NK-92 treated with Interleukin-12 subunit alpha and Interleukin-12 subunit beta, amount 100 ng/mL, for 24 hours (cell line): ENCODE data around the gene NAALADL2.
"Not testable (repeated sequence)": the region's sequence is repeated elsewhere in the genome, so short reads cannot be mapped to it uniquely, and the experiment has no call there.

ENCODE experiments used
- DNase-seq: peaks from one replicate; lab custom pipeline; 2025; lab: John Stamatoyannopoulos, UW

The NAALADL2 gene

DNA sequence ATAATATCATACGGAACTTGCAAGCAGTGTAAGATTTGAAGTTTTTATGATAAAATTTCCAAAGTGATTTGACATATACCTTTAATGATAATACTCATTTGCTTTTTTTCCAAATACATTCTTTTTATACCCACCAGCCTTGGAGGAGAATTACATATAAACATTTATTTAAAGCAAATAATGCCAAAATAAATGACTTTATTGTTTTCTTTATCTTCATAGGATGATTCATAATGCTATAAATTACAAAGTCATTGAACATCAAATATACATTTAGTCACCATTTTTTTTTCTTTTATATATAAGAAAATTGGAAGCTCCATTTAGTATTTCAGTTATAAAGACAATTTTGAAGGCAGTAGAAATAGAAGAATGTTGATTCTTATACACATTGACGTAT is 450.9 kb downstream of the NAALADL2 start:
- no peak for DNase-seq

GRCh38 chr3:175311404-175311803 is 452.3 kb downstream of the NAALADL2 start:
- DNase-seq = no peak

GRCh38 chr3:175311946-175312345 is 452.8 kb downstream of the NAALADL2 start:
- no peak for DNase-seq

- no peak for DNase-seq
Measured at GRCh38 chr3:175312791-175313190, 453.7 kb downstream of the NAALADL2 start.

- no peak for DNase-seq
Measured at GRCh38 chr3:175316799-175317198, 457.7 kb downstream of the NAALADL2 start.

- DNase-seq = no peak
Measured at GRCh38 chr3:175325440-175325839, 466.3 kb downstream of the NAALADL2 start.

DNA sequence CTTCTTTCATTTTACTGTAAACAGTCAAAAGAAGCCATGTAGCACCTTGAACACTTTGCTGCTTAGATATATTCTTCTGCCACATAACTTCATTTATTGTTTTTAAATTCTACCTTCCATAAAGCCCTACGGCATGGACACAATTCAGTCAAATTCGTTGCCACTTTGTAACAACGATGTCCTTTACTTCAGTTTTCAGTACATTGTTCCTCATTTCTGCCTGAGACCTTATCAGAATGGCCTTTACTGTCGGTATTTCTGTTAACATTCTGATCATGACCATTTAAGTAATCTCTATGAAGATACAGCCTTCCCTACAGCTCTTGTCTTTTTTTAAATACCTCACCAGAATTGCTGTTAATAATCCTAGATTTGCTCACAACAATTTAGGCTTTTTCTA is 466.9 kb downstream of the NAALADL2 start:
- no peak for DNase-seq

DNA sequence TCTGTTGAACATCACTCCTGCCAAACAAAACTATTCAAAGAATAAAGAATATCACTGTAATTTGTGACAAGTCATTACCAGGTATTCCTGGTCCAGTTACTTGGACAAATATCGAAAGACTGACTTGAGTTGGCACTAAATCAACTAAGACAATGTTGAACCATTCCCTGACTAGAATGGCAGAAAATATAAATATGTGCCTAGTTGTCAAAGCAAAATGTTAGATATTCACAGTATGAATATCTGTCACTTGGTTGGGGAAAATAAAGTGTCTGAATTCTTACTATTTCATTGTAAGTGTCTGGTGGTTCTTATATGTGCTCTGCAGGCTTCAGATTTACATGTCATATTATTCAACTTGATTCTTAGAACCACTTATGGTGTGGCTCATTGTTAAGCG is 470.2 kb downstream of the NAALADL2 start:
- DNase-seq = no peak

- DNase-seq = no peak
Measured at GRCh38 chr3:175335229-175335628, 476.1 kb downstream of the NAALADL2 start.

GRCh38 chr3:175336406-175337133 is 477.4 kb downstream of the NAALADL2 start:
- DNase-seq = no peak

DNA sequence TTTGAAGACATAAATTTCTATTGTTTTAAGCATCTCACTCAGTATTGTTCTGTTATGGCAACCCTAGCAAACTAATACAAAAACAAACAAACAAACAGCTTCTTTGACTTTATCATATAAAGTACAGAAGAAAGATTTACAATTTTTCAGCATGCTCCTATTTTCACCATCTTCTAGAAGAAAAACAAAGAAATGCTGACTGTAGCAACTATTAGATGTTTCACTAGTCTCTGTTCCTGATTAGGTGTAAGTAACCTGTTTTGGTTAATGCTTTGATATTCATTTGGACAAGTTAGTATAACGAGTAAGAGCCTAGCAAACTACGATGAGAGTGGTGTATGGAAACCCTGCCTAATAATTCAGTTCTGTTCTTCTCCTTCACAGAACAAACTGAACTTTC is 478.5 kb downstream of the NAALADL2 start:
- no peak for DNase-seq

DNA sequence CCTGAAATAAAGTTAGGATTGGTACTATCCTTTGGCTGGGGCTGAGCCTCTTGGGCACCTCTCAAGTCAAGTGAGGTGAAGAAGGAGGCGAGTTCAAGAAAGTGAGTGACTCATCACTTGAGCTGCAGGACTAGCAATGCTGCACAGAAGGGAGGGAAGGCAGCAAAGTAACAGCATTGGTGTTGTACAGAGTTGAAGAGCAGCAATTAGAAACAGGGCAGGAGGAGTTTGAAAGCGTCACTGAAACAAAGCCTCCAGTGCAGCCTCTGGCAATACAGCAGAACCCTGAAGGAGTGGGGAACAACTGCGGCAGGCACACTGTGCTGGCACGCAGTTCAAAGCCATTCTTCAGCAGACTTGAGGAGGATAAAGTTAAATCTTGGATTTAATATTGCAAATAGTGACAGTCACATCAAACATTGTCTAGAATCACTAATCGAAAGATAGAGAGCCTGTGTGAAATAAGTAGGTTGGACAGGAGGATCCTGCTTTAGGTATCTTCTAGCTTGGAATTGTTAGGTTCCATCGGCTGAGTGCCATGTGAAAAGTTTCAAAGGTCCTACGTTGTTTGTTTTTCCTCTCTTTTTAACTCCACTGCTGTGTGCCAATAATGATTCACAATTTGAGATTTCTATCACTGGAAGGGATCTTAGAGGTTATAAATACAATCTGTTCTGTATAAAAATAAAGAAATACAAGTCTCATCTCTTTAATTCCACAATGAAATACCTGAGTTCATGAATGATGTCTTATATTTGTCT is 479.8 kb downstream of the NAALADL2 start:
- DNase-seq = no peak

DNA sequence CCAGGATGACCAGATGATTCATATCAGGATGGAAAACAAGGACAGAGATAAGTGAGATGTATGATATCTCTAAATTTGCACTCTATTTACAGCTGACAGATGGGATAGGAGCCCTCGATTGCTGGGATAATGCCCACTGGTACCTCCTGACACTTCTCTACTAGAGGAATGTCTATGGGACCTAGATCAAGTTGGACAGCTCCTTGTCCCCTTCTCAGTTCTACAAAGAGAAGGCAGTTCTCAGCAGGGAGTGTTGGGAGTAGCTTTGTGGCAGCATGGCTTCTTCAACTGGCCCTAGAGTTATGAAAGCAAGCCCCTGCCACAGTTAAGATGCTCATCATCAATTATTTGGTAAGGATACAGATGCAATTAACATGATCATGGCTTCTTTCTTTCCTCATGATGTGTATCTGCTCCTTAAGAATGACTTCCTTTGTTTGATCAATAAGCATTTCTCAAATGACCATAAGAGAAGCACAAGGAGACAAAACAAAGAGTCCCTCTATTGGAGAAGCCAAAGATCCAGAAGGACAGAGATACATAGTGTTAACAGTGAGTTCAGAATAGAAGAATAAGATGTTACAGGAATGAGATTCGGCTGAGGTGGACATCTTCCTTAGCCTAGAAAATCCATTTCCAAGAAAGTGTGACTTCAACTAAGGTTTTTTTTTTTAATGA is 481.3 kb downstream of the NAALADL2 start:
- no peak for DNase-seq

DNA sequence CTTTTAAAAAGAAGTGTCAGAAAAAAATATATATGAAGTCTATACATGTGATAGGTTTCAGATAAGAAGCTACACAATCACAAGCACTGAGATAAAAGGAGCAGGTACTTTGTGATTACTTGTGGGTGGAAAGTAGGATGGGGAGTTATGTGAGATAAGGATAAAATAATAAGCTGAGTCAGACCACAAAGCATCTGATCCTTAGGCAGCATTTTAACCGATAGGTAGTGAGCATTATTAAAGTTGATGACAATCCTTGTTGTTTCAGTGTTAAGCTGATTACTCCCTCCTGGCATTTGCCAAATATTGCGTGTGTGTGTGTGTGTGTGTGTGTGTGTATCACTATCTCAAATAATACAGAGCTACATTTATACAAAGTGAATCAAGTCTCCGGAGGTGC is 483.1 kb downstream of the NAALADL2 start:
- no peak for DNase-seq

DNA sequence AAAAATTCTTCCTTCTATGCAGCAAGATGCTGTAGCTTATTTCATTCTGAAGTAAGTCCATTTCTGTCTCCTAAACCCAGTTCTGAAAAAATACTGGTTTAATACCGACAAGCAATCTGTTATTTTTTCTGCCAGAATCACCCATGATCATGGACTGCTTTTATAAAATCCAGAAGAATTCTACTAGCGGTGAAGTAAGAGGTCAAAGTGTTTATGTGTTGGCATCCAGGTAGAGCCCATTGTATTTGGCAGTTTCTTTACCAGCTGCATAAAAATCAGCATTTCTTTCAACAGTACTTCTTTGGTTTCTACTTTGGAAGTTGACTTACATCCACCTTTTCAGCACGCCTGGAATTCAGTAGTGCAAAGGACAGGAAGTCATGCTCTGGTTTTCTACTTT is 484.8 kb downstream of the NAALADL2 start:
- DNase-seq = no peak

DNA sequence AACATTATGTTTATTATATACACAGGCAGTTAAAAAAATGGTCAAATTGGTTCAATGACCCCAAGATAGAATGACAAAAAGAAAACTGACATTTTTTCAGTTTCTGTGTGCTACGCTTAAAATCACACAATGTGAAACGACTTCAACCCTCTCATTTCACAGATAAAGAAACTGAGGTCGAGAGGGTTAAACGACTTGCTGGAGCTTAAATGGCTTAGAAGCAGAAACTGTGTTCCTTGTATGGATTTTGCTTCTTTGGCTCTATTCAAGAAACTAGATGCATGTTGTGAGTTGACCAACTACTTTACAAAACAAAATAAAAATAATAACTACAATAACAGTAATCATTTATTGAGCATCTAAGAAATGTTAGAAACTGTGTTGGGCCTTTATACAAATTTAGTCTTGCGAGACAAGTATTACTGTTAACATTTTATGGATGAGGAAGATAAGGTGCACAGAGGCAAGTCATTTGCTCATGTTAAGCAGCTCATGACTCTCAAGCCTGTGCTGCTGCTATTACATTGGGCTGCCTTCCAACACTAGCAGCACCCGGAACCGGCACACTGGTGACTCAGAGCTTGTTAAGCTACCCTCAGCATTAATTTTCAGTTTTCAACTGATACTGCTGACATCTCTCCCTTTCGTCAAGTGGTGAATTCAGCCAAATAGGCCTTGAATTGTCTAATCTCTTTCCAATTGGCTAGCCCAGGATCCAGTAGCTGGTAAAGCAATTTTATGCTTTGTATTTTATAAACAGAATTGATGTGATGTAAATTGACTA is 487.6 kb downstream of the NAALADL2 start:
- DNase-seq = no peak

DNA sequence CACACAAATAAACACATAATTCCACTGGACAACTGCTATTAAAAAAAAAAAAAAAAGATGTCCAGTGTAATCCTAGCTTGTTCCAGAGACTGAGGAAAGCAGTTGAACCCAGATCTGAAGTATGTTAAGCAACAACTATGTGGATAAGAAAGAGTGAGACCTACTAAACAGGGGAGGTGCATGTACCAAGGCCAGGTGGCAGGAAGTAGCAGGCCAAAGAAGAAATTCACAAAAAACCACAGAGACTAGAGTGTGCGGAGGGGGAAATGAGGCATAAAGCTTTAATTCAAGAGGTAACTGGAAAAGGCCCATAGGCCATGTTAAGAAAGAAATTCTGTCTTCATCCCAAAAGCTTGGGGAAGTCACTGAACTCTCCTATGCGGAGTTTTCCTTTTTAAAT is 490.0 kb downstream of the NAALADL2 start:
- no peak for DNase-seq

DNA sequence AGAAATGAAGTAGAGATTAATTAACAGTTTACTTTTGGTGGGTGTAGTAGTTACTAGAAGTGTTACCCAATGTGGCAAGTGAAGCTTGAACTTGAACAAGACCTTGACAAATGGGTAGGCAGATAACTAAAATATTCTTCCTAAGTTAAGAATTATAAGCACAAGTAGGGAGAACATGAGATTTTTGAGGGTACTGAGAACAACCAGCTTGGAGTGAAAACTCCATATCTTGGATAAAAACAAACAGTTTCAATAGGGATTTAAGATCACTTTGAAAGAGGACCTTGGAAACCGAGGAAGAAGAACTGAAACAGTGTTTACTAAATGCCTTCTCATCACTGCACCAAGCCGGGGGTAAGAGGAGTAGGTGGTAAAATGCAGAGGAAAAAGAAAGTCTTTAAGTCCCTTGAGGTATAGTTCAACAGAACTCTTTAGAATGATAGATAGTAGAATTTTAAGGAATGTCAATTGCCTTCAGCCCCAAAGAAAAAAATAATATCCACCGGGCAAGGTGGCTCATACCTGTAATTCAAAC is 496.7 kb downstream of the NAALADL2 start:
- DNase-seq = no peak

DNA sequence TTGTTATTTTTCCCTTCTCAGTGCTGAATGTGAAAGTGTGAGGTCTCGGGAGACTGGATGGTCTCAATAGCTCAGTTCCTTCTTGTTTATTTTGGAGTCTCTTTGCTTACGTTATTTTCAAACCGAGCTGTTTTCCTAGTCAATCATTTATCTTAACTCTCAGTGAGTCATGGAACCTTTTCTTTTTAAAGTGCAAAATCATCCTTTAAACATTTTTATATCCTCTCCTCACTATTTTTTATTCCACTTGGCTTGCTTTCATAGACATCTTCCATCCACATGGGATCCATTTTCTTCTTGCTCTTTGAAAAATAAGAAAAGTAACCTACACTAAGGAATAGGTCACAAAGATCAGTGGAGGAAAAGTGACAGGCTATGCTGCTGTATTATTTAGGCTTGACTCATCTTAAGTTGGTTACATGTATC is 497.8 kb downstream of the NAALADL2 start:
- DNase-seq = no peak

GRCh38 chr3:175357758-175358157 is 498.6 kb downstream of the NAALADL2 start:
- DNase-seq = no peak

- DNase-seq = no peak
Measured at GRCh38 chr3:175358935-175359334, 499.8 kb downstream of the NAALADL2 start.

- not testable (repeated sequence) for DNase-seq
Measured at GRCh38 chr3:175370426-175370825, 511.3 kb downstream of the NAALADL2 start.
